Esophagus mucosa (tissue), 1 donor: ENCODE data around the gene EREG. TPM values are rescaled to one million over a fixed set of nuclear protein-coding genes. Genes with fewer than 3 reads are reported as not detected.
"Not testable (repeated sequence)": the region's sequence is repeated elsewhere in the genome, so short reads cannot be mapped to it uniquely, and the experiment has no call there.

Source experiments
- ATAC-seq: fragments of 200-7000 bp; cut with Tn5 transposase; one replicate; pipeline ENCODE4 v1.9.1; 2020
- total RNA-seq: library from RNA; stranded (reverse); gene quantifications from one replicate; pipeline ENCODE4 v1.2.4, GENCODE V29; 2023
- donor health status: DM: yes; HTN: yes; CAD: no.

Gene EREG
- 46.5 TPM for total RNA-seq

GRCh38 chr4:74364652-74365491, at the start of gene EREG:
TSS of gene EREG (plus strand) at chr4:74365145. CDS start at chr4:74365309, 164 bp downstream.
- peak; percentile 75 for ATAC-seq

GRCh38 chr4:74315376-74315775, 49.6 kb upstream of the EREG start:
- no peak for ATAC-seq

- ATAC-seq: peak; percentile 68
These were observed 48.5 kb upstream of the EREG start for GRCh38 chr4:74316397-74316796.

- ATAC-seq: peak; percentile 23
These were observed 47.2 kb upstream of the EREG start for GRCh38 chr4:74317616-74318246.

- no peak for ATAC-seq
These were observed 46.7 kb upstream of the EREG start for GRCh38 chr4:74318276-74318675.

- ATAC-seq: peak; percentile 43
These were observed 45.5 kb upstream of the EREG start for GRCh38 chr4:74319470-74319869.

- ATAC-seq: peak; percentile 96
These were observed 44.3 kb upstream of the EREG start for GRCh38 chr4:74320559-74321118.

- ATAC-seq: no peak
These were observed 42.6 kb upstream of the EREG start for GRCh38 chr4:74322301-74322700.

GRCh38 chr4:74323663-74324062, 41.3 kb upstream of the EREG start:
- no peak for ATAC-seq

- no peak for ATAC-seq
These were observed 40.7 kb upstream of the EREG start for GRCh38 chr4:74324262-74324661.

- no peak for ATAC-seq
These were observed 39.1 kb upstream of the EREG start for GRCh38 chr4:74325886-74326285.

- no peak for ATAC-seq
These were observed 37.2 kb upstream of the EREG start for GRCh38 chr4:74327762-74328161.

- ATAC-seq: no peak
These were observed 36.4 kb upstream of the EREG start for GRCh38 chr4:74328501-74328900.

GRCh38 chr4:74329307-74329706, 35.6 kb upstream of the EREG start:
- no peak for ATAC-seq

- no peak for ATAC-seq
These were observed 34.6 kb upstream of the EREG start for GRCh38 chr4:74330295-74330750.

GRCh38 chr4:74331252-74331651, 33.7 kb upstream of the EREG start:
- no peak for ATAC-seq

- ATAC-seq: no peak
These were observed 33.0 kb upstream of the EREG start for GRCh38 chr4:74331944-74332343.

- no peak for ATAC-seq
These were observed 30.3 kb upstream of the EREG start for GRCh38 chr4:74334636-74335035.

- no peak for ATAC-seq
These were observed 29.5 kb upstream of the EREG start for GRCh38 chr4:74335341-74336021.

GRCh38 chr4:74338792-74339333, 26.1 kb upstream of the EREG start:
- no peak for ATAC-seq

GRCh38 chr4:74339501-74339900, 25.4 kb upstream of the EREG start:
- no peak for ATAC-seq

GRCh38 chr4:74340421-74340820, 24.5 kb upstream of the EREG start:
- not testable (repeated sequence) for ATAC-seq

- ATAC-seq: no peak
These were observed 20.9 kb upstream of the EREG start for GRCh38 chr4:74344031-74344430.
